ENCODE measurements around the gene GPC1.
"Not testable (repeated sequence)": the region's sequence is repeated elsewhere in the genome, so short reads cannot be mapped to it uniquely, and the experiment has no call there.

Gene GPC1

GRCh38 chr2:240435457-240435947 is at the start of gene GPC1:
Gene GPC1, plus strand, starts transcription at chr2:240435663. Its CDS starts 256 bp downstream, at chr2:240435919.
- DNase-seq, result peak; percentile 69

- no peak for DNase-seq
These were observed 49.1 kb upstream of the GPC1 start for GRCh38 chr2:240386326-240386725.

- not testable (repeated sequence) for DNase-seq
These were observed 48.7 kb upstream of the GPC1 start for GRCh38 chr2:240386743-240387142.

- no peak for DNase-seq
These were observed 48.2 kb upstream of the GPC1 start for GRCh38 chr2:240387325-240387668.

GRCh38 chr2:240387669-240388358 is 47.6 kb upstream of the GPC1 start:
- DNase-seq, result peak; percentile 34

GRCh38 chr2:240388471-240389301 is 46.8 kb upstream of the GPC1 start:
- no peak for DNase-seq

- DNase-seq, result no peak
These were observed 46.1 kb upstream of the GPC1 start for GRCh38 chr2:240389302-240389805.

GRCh38 chr2:240390091-240391073 is 45.1 kb upstream of the GPC1 start:
- no peak for DNase-seq

GRCh38 chr2:240391111-240392051 is 44.1 kb upstream of the GPC1 start:
- DNase-seq, result no peak

- no peak for DNase-seq
These were observed 43.1 kb upstream of the GPC1 start for GRCh38 chr2:240392084-240392947.

- no peak for DNase-seq
These were observed 42.3 kb upstream of the GPC1 start for GRCh38 chr2:240392948-240393830.

GRCh38 chr2:240393831-240394410 is 41.5 kb upstream of the GPC1 start:
- no peak for DNase-seq

GRCh38 chr2:240394549-240394948 is 40.9 kb upstream of the GPC1 start:
- DNase-seq, result no peak

- no peak for DNase-seq
These were observed 40.0 kb upstream of the GPC1 start for GRCh38 chr2:240395448-240395847.

- no peak for DNase-seq
These were observed 39.4 kb upstream of the GPC1 start for GRCh38 chr2:240395896-240396622.

- DNase-seq, result no peak
These were observed 38.6 kb upstream of the GPC1 start for GRCh38 chr2:240396623-240397541.

GRCh38 chr2:240397542-240397916 is 37.9 kb upstream of the GPC1 start:
- DNase-seq, result no peak
